ENCODE data around the gene JARID2.

Gene JARID2

DNA sequence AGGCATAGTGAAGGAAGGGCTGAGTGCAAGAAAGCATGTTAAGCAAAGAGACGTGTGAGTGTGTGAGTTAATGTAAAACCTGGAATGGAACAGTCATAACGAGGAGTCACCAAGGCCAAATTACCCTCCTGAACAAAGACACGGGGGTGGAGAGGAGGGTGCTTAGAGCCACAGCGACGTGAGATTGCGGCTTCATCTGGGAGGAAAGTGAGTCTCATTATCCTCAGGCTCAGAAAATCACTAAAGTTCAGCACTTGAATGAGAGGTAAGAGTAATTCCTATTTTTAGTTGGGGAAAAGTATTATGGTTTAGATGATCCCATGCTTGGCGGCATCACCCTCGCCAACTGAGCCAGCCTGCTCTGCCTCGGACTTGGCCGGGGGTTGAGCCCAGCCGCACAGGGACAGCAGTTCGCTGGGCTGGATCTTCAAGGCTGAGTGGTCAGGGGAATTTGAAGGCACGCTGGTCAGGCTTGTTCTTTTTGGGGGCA lies 280.4 kb downstream of the JARID2 start:
- H3K27me3 ChIP-seq (ENCODE audit: insufficient read depth, low read length), result no peaks in the 10 kb centered on the region
- no peak overlapping the region for H3K4me3 ChIP-seq (ENCODE audit: low read length)
- peaks cover 27% of the 10 kb centered on the region for H3K36me3 ChIP-seq (ENCODE audit: insufficient read depth, low read length)
- H3K4me1 ChIP-seq (ENCODE audit: insufficient read depth, low read length), result no peaks in the 10 kb centered on the region
- H3K9me3 ChIP-seq (ENCODE audit: low read length), result peaks cover 5% of the 10 kb centered on the region
- no peak overlapping the region for H2AFZ ChIP-seq (ENCODE audit: low read depth, low read length)

DNA sequence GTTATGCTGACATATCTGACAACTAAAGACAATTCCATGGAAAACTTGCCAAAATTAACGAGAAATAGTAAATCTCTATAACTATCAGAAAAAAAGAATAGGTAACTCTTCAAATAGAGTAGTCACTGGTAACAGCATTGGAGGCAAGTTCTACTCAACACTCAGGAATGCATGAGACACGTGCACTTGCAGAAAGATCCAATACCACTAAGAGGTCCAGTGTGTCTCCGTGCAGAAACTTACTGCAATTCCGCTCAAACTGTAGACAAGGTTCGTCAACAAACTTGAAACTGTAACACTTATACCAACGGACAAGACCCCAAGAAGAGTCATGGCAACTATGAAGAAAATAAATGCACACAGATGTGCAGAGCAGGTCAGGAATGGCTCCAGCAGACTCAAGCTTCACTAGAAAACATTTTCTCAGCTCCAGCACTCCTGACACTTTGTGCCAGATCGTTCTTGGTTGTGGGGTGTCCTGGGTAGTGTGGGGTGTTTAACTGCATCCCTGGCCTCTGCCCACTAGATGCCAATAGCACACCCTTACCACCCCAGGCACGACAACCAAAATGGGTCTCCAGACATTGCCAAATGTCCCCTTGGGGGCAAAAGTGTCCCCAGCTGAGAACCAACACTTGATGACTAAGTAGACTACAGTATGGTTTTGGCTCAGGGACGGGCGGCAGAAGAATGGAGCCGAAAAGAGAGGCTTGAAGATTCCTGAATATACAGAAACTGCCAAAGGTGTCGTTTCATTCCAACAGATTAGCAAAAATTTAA lies 282.2 kb downstream of the JARID2 start:
- Histone ChIP-seq H3K4me1 (ENCODE audit: insufficient read depth, low read length) (no peaks in the 10 kb centered on the region), H3K36me3 (ENCODE audit: insufficient read depth, low read length) (peaks cover 10% of the 10 kb centered on the region), H2AFZ (ENCODE audit: low read depth, low read length) (no peak overlapping the region), H3K4me3 (ENCODE audit: low read length) (no peak overlapping the region), H3K27me3 (ENCODE audit: insufficient read depth, low read length) (no peaks in the 10 kb centered on the region), H3K9me3 (ENCODE audit: low read length) (peaks cover 5% of the 10 kb centered on the region)

DNA sequence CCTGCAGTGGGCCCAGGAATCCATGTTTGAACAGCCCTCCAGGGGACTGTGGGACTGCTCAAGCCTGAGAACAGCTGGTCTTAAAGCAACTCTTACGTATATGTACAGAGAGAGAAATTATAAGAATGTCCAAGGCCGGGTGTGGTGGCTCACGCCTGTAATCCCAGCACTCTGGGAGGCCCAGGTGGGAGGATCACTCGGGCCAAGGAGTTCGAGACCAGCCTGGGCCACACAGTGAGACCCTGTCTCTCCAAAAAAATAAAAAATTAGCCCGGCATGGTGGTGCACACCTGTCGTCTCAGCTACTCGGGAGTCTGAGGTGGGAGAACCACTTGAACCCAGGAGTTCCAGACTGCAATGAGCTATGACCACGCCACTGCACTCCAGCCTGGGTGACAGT lies 283.0 kb downstream of the JARID2 start:
- Histone ChIP-seq H2AFZ (ENCODE audit: low read depth, low read length) (no peak overlapping the region), H3K36me3 (ENCODE audit: insufficient read depth, low read length) (peaks cover 6% of the 10 kb centered on the region), H3K9me3 (ENCODE audit: low read length) (peaks cover 4% of the 10 kb centered on the region), H3K4me3 (ENCODE audit: low read length) (no peak overlapping the region), H3K4me1 (ENCODE audit: insufficient read depth, low read length) (no peaks in the 10 kb centered on the region), H3K27me3 (ENCODE audit: insufficient read depth, low read length) (no peaks in the 10 kb centered on the region)

DNA sequence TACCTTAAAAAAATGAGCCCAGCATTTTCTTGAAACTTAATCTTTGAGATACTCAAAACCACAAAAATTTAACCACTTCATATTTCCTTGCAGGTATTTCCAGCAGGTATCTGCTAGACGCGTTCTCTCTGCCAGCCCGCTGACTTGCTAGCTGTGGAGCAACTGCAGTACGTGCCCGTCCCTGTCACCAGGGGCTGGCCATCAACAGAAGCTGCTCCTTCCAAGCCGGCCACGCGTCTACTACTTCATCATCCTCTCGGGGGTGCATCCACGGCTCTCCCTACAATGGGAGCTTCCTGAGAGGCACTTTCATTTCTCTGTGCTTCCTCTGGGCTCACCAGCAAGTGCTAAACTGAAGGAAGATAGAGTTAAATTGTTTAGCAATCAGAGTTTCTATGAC lies 284.5 kb downstream of the JARID2 start:
- H3K27me3 ChIP-seq (ENCODE audit: insufficient read depth, low read length), result no peaks in the 10 kb centered on the region
- no peak overlapping the region for H3K4me3 ChIP-seq (ENCODE audit: low read length)
- H3K4me1 ChIP-seq (ENCODE audit: insufficient read depth, low read length), result no peaks in the 10 kb centered on the region
- peaks cover 2% of the 10 kb centered on the region for H3K9me3 ChIP-seq (ENCODE audit: low read length)
- no peak overlapping the region for H2AFZ ChIP-seq (ENCODE audit: low read depth, low read length)
- no peaks in the 10 kb centered on the region for H3K36me3 ChIP-seq (ENCODE audit: insufficient read depth, low read length)

DNA sequence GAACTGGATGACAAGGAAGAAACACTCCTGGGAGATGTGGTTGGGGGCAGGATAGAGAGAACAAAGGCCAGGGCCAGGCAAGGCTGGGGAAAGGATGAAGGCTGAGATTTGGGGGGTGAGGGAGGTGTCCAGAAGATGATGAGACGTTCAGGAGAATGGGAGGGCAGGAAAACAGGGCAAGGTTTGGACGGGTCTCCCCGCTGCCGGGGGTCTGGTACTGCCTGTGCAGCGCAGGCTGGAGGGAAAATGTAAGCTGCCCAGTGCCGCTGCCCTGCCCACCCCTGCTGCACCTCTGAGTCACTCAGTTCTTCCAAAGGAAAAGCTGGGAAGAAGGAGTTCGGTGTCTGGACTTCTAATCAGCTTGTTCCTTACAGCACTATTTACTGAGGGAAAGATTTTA lies 286.1 kb downstream of the JARID2 start:
- Histone ChIP-seq H2AFZ (ENCODE audit: low read depth, low read length) (no peak overlapping the region), H3K9me3 (ENCODE audit: low read length) (no peaks in the 10 kb centered on the region), H3K27me3 (ENCODE audit: insufficient read depth, low read length) (no peaks in the 10 kb centered on the region), H3K4me3 (ENCODE audit: low read length) (no peak overlapping the region), H3K36me3 (ENCODE audit: insufficient read depth, low read length) (no peaks in the 10 kb centered on the region), H3K4me1 (ENCODE audit: insufficient read depth, low read length) (no peaks in the 10 kb centered on the region)

DNA sequence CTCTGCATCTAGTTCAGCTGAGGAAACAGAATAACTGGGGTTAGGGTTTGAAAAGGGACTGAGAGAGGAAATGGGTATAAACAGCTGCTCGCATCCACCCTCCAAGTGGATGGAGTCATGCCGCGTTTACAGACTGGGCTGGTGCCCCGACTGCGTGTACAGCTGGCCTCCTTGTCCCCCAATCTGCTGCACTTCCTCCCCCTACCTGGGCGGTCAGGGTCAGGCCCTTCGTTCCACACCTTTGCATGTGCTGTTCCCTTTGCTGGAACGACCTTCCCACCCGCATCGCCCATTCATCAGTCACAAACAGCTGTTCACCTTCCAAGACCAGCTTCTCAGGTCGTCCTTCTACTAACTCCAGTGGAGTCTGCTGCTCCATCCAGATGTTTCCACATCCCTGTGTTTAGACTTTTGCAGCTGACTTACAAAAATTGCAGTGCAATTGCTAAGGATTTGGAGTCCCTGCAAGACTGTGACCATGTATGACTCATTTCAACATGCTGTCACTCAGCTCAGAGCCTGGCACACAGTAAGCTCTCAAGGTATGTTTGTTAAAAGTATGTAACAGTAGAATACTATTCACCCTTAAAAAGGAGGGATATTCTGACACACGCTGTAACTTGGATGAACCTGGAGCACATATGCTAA lies 287.6 kb downstream of the JARID2 start:
- Histone ChIP-seq H3K4me1 (ENCODE audit: insufficient read depth, low read length) (no peaks in the 10 kb centered on the region), H2AFZ (ENCODE audit: low read depth, low read length) (no peak overlapping the region), H3K27me3 (ENCODE audit: insufficient read depth, low read length) (no peaks in the 10 kb centered on the region), H3K36me3 (ENCODE audit: insufficient read depth, low read length) (no peaks in the 10 kb centered on the region), H3K4me3 (ENCODE audit: low read length) (no peak overlapping the region), H3K9me3 (ENCODE audit: low read length) (no peaks in the 10 kb centered on the region)

- no peaks in the 10 kb centered on the region for H3K27me3 ChIP-seq (ENCODE audit: insufficient read depth, low read length)
- H2AFZ ChIP-seq (ENCODE audit: low read depth, low read length), result no peak overlapping the region
- H3K36me3 ChIP-seq (ENCODE audit: insufficient read depth, low read length), result no peaks in the 10 kb centered on the region
- no peaks in the 10 kb centered on the region for H3K4me1 ChIP-seq (ENCODE audit: insufficient read depth, low read length)
- no peak overlapping the region for H3K4me3 ChIP-seq (ENCODE audit: low read length)
- H3K9me3 ChIP-seq (ENCODE audit: low read length), result no peaks in the 10 kb centered on the region
Observed at GRCh38 chr6:15534974-15535373, 289.1 kb downstream of the JARID2 start.

- no peaks in the 10 kb centered on the region for H3K27me3 ChIP-seq (ENCODE audit: insufficient read depth, low read length)
- H2AFZ ChIP-seq (ENCODE audit: low read depth, low read length), result no peak overlapping the region
- no peaks in the 10 kb centered on the region for H3K36me3 ChIP-seq (ENCODE audit: insufficient read depth, low read length)
- no peak overlapping the region for H3K4me3 ChIP-seq (ENCODE audit: low read length)
- no peaks in the 10 kb centered on the region for H3K4me1 ChIP-seq (ENCODE audit: insufficient read depth, low read length)
- H3K9me3 ChIP-seq (ENCODE audit: low read length), result no peaks in the 10 kb centered on the region
Observed at GRCh38 chr6:15535495-15536197, 289.8 kb downstream of the JARID2 start.

DNA sequence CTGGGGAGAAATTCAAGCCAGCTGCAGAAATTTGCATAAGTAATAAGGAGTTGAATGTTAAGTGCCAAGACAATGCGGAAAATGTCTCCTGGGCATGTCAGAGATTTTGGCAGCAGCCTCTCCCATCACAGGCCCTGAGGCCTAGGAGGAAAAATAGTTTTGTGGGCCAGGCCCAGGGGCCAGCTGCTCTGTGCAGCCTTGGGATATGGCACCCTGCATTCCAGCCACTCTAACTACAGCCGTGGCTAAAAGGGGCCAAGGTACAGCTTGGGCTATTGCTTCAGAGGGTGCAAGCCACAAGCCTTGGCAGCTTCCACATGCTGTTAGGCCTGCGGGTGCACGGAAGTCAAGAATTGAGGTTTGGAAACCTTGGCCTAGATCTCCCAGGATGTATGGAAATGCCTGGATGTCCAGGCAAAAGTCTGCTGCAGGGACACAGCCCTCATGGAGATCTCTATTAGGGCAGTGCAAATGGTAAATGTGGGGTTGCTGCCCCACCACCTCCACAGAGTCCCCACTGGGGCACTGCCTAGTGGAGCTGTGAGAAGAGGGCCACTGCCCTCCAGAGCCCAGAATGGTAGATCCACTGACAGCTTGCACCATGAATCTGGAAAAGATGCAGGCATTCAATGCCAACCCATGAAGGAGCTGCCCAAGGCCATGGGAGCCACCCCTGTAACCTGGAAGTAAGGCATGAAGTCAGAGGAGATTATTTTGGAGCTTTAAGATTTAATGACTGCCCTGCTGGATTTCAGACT lies 290.5 kb downstream of the JARID2 start:
- no peaks in the 10 kb centered on the region for H3K36me3 ChIP-seq (ENCODE audit: insufficient read depth, low read length)
- H3K27me3 ChIP-seq (ENCODE audit: insufficient read depth, low read length), result no peaks in the 10 kb centered on the region
- H2AFZ ChIP-seq (ENCODE audit: low read depth, low read length), result no peak overlapping the region
- H3K4me3 ChIP-seq (ENCODE audit: low read length), result no peak overlapping the region
- no peaks in the 10 kb centered on the region for H3K9me3 ChIP-seq (ENCODE audit: low read length)
- H3K4me1 ChIP-seq (ENCODE audit: insufficient read depth, low read length), result no peaks in the 10 kb centered on the region

DNA sequence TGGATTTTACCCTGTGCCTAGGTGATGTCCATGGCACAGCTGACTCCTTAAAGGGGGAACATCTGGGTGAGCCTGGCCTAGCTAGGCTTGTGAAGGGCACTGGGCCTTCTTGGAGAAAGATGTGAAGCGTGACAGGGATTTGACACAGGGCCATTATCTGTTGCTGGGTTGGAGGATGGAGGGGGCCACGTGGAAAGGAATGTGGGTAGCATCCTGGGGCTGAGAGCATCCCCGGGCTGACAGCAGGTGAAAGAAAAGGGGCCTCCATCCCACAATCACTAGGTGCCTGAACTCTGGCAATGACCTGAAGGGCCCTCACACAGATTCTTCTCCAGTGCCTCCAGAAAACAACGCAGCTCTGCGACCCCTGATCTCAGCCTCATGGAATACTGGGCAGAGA lies 292.2 kb downstream of the JARID2 start:
- H3K27me3 ChIP-seq (ENCODE audit: insufficient read depth, low read length), result no peaks in the 10 kb centered on the region
- H3K4me3 ChIP-seq (ENCODE audit: low read length), result no peak overlapping the region
- H3K4me1 ChIP-seq (ENCODE audit: insufficient read depth, low read length), result no peaks in the 10 kb centered on the region
- no peaks in the 10 kb centered on the region for H3K36me3 ChIP-seq (ENCODE audit: insufficient read depth, low read length)
- H2AFZ ChIP-seq (ENCODE audit: low read depth, low read length), result no peak overlapping the region
- H3K9me3 ChIP-seq (ENCODE audit: low read length), result no peaks in the 10 kb centered on the region

DNA sequence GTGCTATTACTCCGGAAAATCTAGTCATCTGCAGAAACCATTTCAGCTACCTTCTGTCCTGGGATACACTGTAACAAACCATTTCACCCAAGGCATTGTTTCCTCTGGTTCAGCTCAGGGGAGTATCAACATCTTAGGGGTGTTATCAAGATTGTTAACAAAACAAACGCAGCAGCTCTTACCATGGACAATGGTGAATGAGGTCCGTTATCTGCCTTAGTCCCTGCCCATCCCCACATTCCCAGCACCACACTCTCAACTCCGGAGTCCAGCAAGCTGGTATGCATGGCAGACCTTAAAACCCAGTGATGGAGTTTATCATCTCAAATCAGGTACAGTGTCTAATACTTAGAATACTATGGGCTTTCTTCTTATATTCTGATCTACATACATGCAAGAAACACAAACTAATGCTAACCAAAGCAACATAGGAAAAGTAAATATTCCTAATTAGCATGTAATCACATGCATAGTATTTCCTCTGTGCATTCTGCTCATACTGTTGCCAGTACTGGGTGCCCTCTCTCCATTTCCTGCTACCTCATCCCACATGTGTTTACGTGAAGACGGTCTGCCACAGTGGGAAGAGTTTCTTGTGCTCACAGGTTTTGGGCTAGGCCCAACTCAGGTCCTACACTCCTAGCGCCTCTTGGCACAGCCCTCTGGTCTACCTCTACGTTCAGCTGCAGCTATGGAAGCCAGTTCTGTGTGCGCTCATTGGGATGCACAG lies 293.1 kb downstream of the JARID2 start:
- H3K27me3 ChIP-seq (ENCODE audit: insufficient read depth, low read length), result no peaks in the 10 kb centered on the region
- H3K36me3 ChIP-seq (ENCODE audit: insufficient read depth, low read length), result no peaks in the 10 kb centered on the region
- H3K4me3 ChIP-seq (ENCODE audit: low read length), result no peak overlapping the region
- no peak overlapping the region for H2AFZ ChIP-seq (ENCODE audit: low read depth, low read length)
- H3K4me1 ChIP-seq (ENCODE audit: insufficient read depth, low read length), result no peaks in the 10 kb centered on the region
- H3K9me3 ChIP-seq (ENCODE audit: low read length), result no peaks in the 10 kb centered on the region

GRCh38 chr6:15539722-15540270 lies 293.9 kb downstream of the JARID2 start:
- Histone ChIP-seq H3K27me3 (ENCODE audit: insufficient read depth, low read length) (no peaks in the 10 kb centered on the region), H3K4me1 (ENCODE audit: insufficient read depth, low read length) (no peaks in the 10 kb centered on the region), H3K4me3 (ENCODE audit: low read length) (no peak overlapping the region), H2AFZ (ENCODE audit: low read depth, low read length) (no peak overlapping the region), H3K9me3 (ENCODE audit: low read length) (no peaks in the 10 kb centered on the region), H3K36me3 (ENCODE audit: insufficient read depth, low read length) (no peaks in the 10 kb centered on the region)

Data from neuron (in vitro differentiated cells).